HG02973 (cell line): Measurements from ENCODE around the gene TTLL11.
"Not testable (repeated sequence)": the region's sequence is repeated elsewhere in the genome, so short reads cannot be mapped to it uniquely, and the experiment has no call there.

Experiments used
- ATAC-seq: cut with Tn5 transposase; IDR thresholded peaks from one replicate; pipeline ENCODE4 v1.9.1; 2021; ENCODE audit warnings: moderate library complexity; ENCODE audit not compliant: unreplicated experiment

TTLL11 gene

GRCh38 chr9:122085260-122085659, 7.8 kb downstream of the TTLL11 start:
- ATAC-seq = no peak

- ATAC-seq = no peak
Measured at GRCh38 chr9:122084026-122084675, 9.0 kb downstream of the TTLL11 start.

GRCh38 chr9:122080986-122081385, 12.1 kb downstream of the TTLL11 start:
- no peak for ATAC-seq

GRCh38 chr9:122078557-122078956, 14.6 kb downstream of the TTLL11 start:
- ATAC-seq = no peak

- ATAC-seq = no peak
Measured at GRCh38 chr9:122076773-122077172, 16.3 kb downstream of the TTLL11 start.

GRCh38 chr9:122076117-122076516, 17.0 kb downstream of the TTLL11 start:
- no peak for ATAC-seq

GRCh38 chr9:122075135-122076030, 17.7 kb downstream of the TTLL11 start:
- ATAC-seq = no peak

- ATAC-seq = no peak
Measured at GRCh38 chr9:122071715-122072114, 21.4 kb downstream of the TTLL11 start.

- ATAC-seq = no peak
Measured at GRCh38 chr9:122070728-122071515, 22.2 kb downstream of the TTLL11 start.

GRCh38 chr9:122066680-122067079, 26.4 kb downstream of the TTLL11 start:
- not testable (repeated sequence) for ATAC-seq

- ATAC-seq = no peak
Measured at GRCh38 chr9:122065923-122066629, 27.0 kb downstream of the TTLL11 start.

- ATAC-seq = no peak
Measured at GRCh38 chr9:122060481-122060880, 32.6 kb downstream of the TTLL11 start.

- ATAC-seq = no peak
Measured at GRCh38 chr9:122059955-122060324, 33.2 kb downstream of the TTLL11 start.

- no peak for ATAC-seq
Measured at GRCh38 chr9:122059214-122059954, 33.7 kb downstream of the TTLL11 start.

GRCh38 chr9:122058709-122059108, 34.4 kb downstream of the TTLL11 start:
- ATAC-seq = no peak

- no peak for ATAC-seq
Measured at GRCh38 chr9:122058051-122058450, 35.1 kb downstream of the TTLL11 start.

GRCh38 chr9:122057211-122057610, 35.9 kb downstream of the TTLL11 start:
- no peak for ATAC-seq

GRCh38 chr9:122056484-122056883, 36.6 kb downstream of the TTLL11 start:
- no peak for ATAC-seq

- no peak for ATAC-seq
Measured at GRCh38 chr9:122055701-122056100, 37.4 kb downstream of the TTLL11 start.
